Measurements from ENCODE around the gene SSNA1. TPM values are rescaled to one million over a fixed set of nuclear protein-coding genes. Genes with fewer than 3 reads are reported as not detected.

SSNA1 gene
- 58.7 and 81.5 TPM in 2 replicates for total RNA-seq

DNA sequence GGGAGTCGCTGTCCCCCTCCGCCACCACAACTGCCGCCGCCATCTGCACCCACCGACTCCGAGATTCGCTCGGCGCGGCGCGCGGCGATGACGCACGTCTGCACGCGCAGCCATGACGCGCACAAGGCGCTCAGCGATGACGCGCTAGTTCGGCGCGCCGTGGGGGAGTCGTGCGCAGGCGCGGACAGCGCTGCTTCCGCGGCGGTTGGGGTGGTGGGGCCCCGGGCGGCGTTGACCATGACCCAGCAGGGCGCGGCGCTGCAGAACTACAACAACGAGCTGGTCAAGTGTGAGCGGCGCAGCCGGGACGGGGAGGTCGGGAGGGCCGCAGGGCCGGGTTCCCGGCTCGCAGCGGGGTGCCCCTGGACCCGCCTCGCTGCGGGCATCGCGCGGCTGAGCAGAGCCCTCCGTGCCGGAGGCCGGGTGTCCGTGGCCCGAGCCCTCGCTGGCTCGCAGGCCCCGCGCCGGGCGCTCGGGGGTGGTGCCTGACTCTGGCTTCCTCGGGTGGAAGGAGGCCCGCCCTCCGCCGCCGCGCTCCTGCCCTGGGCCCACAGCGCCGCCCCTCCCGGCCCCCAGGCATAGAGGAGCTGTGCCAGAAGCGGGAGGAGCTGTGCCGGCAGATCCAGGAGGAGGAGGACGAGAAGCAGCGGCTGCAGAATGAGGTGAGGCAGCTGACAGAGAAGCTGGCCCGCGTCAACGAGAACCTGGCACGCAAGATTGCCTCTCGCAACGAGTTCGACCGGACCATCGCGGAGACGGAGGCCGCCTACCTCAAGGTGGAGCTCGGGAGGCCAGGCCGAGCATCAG, at the start of gene SSNA1, which contains the start of gene ANAPC2:
SSNA1 (plus strand) TSS at position 187 of the 807 bp plus-strand sequence; CDS start at position 238, 51 bp downstream.
ANAPC2 (minus strand) TSS at position 71 of the 807 bp plus-strand sequence; CDS start at position 43, 28 bp downstream.
- peak within 1 kb of the TSS; percentile 88 for H3K4me3 ChIP-seq (ENCODE audit: low read depth, low read length)
- TF ChIP-seq CTCF (IDR thresholded peaks at IDR 0.05; ENCODE audit: insufficient read depth, low read depth, low read length) = peak; percentile 47
- peak; percentile 94 for DNase-seq (ENCODE audit: low read depth)

DNA sequence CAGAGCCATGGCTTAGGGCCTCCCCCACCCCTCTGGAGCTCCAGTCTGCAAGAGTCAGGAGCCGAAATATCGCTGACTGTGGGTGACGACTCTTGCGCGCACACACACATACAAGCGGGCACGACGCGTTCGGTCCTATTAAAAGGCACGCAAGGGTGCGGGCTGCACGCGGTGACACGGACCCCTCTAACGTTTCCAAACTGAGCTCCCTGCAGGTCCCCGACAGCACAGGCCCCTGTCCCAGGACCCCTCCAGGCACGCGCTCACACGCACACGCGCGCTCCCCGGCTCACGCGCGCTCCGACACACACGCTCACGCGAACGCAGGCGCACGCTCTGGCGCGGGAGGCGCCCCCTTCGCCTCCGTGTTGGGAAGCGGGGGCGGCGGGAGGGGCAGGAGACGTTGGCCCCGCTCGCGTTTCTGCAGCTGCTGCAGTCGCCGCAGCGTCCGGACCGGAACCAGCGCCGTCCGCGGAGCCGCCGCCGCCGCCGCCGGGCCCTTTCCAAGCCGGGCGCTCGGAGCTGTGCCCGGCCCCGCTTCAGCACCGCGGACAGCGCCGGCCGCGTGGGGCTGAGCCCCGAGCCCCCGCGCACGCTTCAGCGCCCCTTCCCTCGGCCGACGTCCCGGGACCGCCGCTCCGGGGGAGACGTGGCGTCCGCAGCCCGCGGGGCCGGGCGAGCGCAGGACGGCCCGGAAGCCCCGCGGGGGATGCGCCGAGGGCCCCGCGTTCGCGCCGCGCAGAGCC, 49.6 kb upstream of the SSNA1 start, which contains the start of gene GRIN1:
GRIN1 (plus strand) TSS at position 433 of the 746 bp plus-strand sequence. CDS start 333 bp downstream, outside the sequence.
- no peak within 1 kb of the TSS for H3K4me3 ChIP-seq (ENCODE audit: low read depth, low read length)
- peak; percentile 30 for DNase-seq (ENCODE audit: low read depth)
- no peak for TF ChIP-seq CTCF (IDR thresholded peaks at IDR 0.05; ENCODE audit: insufficient read depth, low read depth, low read length)

DNA sequence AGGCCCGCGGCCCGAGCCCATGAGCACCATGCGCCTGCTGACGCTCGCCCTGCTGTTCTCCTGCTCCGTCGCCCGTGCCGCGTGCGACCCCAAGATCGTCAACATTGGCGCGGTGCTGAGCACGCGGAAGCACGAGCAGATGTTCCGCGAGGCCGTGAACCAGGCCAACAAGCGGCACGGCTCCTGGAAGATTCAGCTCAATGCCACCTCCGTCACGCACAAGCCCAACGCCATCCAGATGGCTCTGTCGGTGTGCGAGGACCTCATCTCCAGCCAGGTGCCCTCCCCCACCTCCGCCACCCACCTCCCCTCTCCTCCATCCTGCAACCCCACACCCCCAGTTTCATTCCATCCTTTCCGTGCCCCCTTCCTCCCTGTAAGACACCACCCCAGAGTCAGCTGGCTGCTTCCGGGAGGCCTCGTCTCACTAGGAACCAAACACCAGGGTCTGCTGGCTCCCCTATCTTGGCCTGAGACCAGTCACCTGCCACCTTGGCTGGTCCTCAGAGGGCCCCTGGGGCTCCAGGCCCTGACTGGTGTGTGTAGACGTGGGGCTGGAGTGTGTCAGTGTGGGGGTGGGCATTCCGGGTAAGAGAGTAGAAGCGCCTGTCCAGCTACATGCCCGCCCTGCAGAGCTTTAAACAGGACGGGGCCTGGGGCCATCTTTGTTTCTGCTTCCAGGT, 48.9 kb upstream of the SSNA1 start:
- no peak overlapping the region for H3K4me3 ChIP-seq (ENCODE audit: low read depth, low read length)
- no peak for TF ChIP-seq CTCF (IDR thresholded peaks at IDR 0.05; ENCODE audit: insufficient read depth, low read depth, low read length)
- DNase-seq (ENCODE audit: low read depth) = no peak

DNA sequence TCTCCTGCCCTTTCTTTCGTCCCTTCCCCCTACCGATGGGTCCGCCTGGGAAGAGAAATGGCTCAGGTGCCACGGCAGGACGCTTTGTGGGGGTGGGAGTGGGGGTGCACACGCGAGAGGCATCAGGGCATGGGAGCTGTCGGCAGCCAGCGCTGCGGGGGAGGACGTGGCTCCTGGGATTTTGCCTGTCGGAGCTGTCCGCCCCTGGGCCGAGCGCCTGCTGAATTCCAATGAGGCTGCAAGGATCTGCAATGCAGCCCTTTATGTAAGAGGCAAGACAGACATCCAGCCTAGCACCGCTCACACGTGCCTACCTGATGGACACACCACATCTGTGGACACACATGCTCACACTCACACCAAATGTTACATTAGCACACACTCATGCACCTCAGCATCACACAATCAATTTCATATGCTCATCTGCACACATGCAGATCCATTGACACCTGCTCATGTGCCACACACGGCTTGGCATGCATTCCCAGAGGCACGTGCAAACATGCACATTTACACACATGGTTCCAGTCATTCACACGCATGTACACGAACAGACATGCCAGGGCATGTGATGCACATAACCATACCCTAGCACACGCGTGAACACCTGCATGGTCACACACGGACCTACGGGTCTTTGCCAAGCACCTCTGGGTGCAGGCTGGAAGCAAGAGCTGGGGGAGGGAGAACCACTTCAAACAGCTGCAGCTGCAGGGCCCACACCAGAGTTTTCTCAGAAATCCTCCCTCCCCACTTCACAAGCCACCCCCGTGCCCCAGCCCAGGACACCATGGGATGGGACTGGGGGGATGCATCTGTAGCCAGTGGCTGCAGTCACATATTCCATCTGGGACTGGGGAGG, 48.1 kb upstream of the SSNA1 start:
- no peak for TF ChIP-seq CTCF (IDR thresholded peaks at IDR 0.05; ENCODE audit: insufficient read depth, low read depth, low read length)
- no peak overlapping the region for H3K4me3 ChIP-seq (ENCODE audit: low read depth, low read length)
- no peak for DNase-seq (ENCODE audit: low read depth)

GRCh38 chr9:137141050-137141810, 47.2 kb upstream of the SSNA1 start:
- DNase-seq (ENCODE audit: low read depth) = no peak
- H3K4me3 ChIP-seq (ENCODE audit: low read depth, low read length) = no peak overlapping the region
- TF ChIP-seq CTCF (IDR thresholded peaks at IDR 0.05; ENCODE audit: insufficient read depth, low read depth, low read length) = no peak
